Prostate gland (tissue), 2 donors: Measurements from ENCODE around the gene SPEF1.

Experiments used
- CTCF ChIP-seq, 4 experiments: fragments of 200-600 bp in 2 of 4; fragments of 450-650 bp in 2 of 4; sonication (generic) in 2 of 4; IDR thresholded peaks; 1 replicate in 3 of 4; 2 replicates in 1 of 4; pipeline ENCODE4 v1.5.1; 2016 to 2019; ENCODE audit warnings: antibody characterized with exemption in 4 of 4, mild to moderate bottlenecking in 2 of 4, moderate library complexity in 2 of 4
- POLR2A ChIP-seq: fragments of 450-650 bp; IDR thresholded peaks from one replicate; pipeline ENCODE4 v1.6.1; 2016; ENCODE audit warnings: antibody characterized with exemption, mild to moderate bottlenecking

GRCh38 chr20:3732327-3733118, 48.7 kb downstream of the SPEF1 start, which contains the start of gene HSPA12B:
- TF ChIP-seq POLR2A: no peak
- no peak for TF ChIP-seq CTCF (IDR thresholded peaks at IDR 0.05)
